GM12892 (cell line): ENCODE data around the gene VPS39.

Source experiments
- POLR2A ChIP-seq: IDR thresholded peaks from 2 replicates; pipeline ENCODE4 v1.6.1; 2011; ENCODE audit warnings: low read depth, low read length, control low read depth
- POLR2AphosphoS5 ChIP-seq: IDR thresholded peaks from 2 replicates; pipeline ENCODE4 v1.6.1; 2011; ENCODE audit warnings: low read depth, low read length, control low read depth
- TAF1 ChIP-seq: IDR thresholded peaks from 2 replicates; pipeline ENCODE4 v1.6.1; 2011; ENCODE audit warnings: low read depth, mild to moderate bottlenecking, control low read depth, low read length, borderline replicate concordance

GRCh38 chr15:42133356-42133755, 74.7 kb downstream of the VPS39 start:
- TF ChIP-seq POLR2A (no peak), POLR2AphosphoS5 (no peak), TAF1 (no peak)
